ENCODE results near the gene MORC1. TPM values are rescaled to one million over a fixed set of nuclear protein-coding genes. Genes with fewer than 3 reads are reported as not detected.

The MORC1 gene
- total and polyA plus RNA-seq, 12 donors, result 0.06 to 0.15 (median 0.11) TPM; not detected in 9

DNA sequence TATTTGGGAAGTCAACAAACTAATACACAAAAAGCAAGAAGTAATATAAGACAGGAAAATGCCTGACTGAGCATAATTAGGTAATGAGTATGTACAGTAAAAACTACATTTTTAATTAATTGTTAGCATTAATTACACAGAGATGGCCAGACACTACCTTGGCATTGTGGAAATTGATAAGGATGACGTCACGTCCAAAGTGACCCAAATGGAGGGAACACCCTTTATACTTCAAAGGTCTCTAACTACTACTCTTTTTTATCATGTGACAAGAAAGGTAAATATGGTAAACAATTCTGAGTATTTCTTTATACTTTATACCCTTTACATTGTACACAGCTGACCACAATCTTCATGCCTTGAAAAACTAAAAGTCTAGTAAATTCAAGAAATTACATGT, 141.9 kb downstream of the MORC1 start:
- TF ChIP-seq, protein P1, sequence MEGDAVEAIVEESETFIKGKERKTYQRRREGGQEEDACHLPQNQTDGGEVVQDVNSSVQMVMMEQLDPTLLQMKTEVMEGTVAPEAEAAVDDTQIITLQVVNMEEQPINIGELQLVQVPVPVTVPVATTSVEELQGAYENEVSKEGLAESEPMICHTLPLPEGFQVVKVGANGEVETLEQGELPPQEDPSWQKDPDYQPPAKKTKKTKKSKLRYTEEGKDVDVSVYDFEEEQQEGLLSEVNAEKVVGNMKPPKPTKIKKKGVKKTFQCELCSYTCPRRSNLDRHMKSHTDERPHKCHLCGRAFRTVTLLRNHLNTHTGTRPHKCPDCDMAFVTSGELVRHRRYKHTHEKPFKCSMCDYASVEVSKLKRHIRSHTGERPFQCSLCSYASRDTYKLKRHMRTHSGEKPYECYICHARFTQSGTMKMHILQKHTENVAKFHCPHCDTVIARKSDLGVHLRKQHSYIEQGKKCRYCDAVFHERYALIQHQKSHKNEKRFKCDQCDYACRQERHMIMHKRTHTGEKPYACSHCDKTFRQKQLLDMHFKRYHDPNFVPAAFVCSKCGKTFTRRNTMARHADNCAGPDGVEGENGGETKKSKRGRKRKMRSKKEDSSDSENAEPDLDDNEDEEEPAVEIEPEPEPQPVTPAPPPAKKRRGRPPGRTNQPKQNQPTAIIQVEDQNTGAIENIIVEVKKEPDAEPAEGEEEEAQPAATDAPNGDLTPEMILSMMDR (IDR thresholded peaks at IDR 0.05), result no peak
- TF ChIP-seq POLR2A (IDR thresholded peaks at IDR 0.05), result no peak
- DNase-seq, result no peak
- no peak overlapping the region for H3K4me3 ChIP-seq
- no peaks in the 10 kb centered on the region for H3K27me3 ChIP-seq
- WGBS, 4 donors, result 51 to 79% (median 79%) methylated on average over 2 of the region's 2 CpGs
- no peaks in the 10 kb centered on the region for H3K4me1 ChIP-seq (replicated peaks in 1 of 2)
- intact Hi-C loops (cut with DNase I), result no loop called here
- H3K9me3 ChIP-seq (replicated peaks in 1 of 3), result no peaks in the 10 kb centered on the region
- no peak overlapping the region for H3K27ac ChIP-seq
- H3K36me3 ChIP-seq (replicated peaks in 1 of 2), result no peaks in the 10 kb centered on the region

DNA sequence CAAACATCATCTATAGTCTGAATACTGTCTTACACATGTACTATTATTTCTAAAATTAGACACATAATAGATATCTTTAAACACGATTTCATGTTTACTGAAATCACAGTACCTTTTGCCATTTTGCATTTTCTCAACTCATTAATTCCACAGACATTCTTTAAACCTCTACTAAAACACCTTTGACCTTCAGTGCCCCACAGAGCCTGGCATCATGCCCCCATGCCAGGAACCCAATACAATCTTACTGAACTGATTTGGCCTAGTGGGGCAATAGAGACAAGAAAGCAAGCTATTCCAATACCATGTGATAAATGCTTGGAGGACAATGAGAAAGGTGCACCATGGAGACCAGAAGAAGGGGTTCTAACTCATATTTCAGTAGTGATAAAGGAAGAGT, 144.9 kb downstream of the MORC1 start:
- Histone ChIP-seq H3K36me3 (replicated peaks in 1 of 2) (no peaks in the 10 kb centered on the region), H3K4me1 (replicated peaks in 1 of 2) (no peaks in the 10 kb centered on the region), H3K27ac (no peak overlapping the region), H3K9me3 (replicated peaks in 1 of 3) (no peaks in the 10 kb centered on the region), H3K4me3 (no peak overlapping the region), H3K27me3 (no peaks in the 10 kb centered on the region)
- no peak for TF ChIP-seq POLR2A (IDR thresholded peaks at IDR 0.05)
- TF ChIP-seq, protein P1 (IDR thresholded peaks at IDR 0.05), result no peak
- WGBS, 4 donors, result 62 to 84% (median 70%) methylated on average over 1 of the region's 1 CpG
- intact Hi-C loops (cut with DNase I), result no loop called here
- no peak for DNase-seq

DNA sequence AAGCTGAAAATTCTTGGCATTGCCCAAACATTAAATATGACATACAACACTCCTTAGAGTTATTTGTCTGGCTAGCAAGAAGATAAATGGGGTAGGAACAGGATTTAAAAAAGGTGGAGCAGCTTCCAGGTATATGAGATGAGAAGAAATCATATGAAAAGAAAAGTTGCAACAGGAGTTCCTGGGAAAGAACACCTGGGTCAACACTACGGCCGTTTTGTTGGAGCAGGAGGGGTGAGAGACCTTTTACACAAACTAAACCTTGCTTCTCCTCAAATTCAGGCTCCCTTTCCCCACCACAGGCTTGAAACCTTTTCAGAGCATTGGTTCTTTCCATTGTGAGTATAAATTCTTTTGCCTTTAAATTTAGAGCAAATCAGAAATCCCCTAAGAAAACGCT, 145.5 kb downstream of the MORC1 start:
- DNase-seq, result no peak
- Histone ChIP-seq H3K36me3 (replicated peaks in 1 of 2) (no peaks in the 10 kb centered on the region), H3K27ac (no peak overlapping the region), H3K9me3 (replicated peaks in 1 of 3) (no peaks in the 10 kb centered on the region), H3K4me3 (no peak overlapping the region), H3K27me3 (no peaks in the 10 kb centered on the region), H3K4me1 (replicated peaks in 1 of 2) (no peaks in the 10 kb centered on the region)
- intact Hi-C loops (cut with DNase I), result no loop called here
- TF ChIP-seq, protein P1 (IDR thresholded peaks at IDR 0.05), result no peak
- TF ChIP-seq POLR2A (IDR thresholded peaks at IDR 0.05), result no peak
- 78 to 86% (median 85%) methylated on average over 3 of the region's 3 CpGs for WGBS, 4 donors

DNA sequence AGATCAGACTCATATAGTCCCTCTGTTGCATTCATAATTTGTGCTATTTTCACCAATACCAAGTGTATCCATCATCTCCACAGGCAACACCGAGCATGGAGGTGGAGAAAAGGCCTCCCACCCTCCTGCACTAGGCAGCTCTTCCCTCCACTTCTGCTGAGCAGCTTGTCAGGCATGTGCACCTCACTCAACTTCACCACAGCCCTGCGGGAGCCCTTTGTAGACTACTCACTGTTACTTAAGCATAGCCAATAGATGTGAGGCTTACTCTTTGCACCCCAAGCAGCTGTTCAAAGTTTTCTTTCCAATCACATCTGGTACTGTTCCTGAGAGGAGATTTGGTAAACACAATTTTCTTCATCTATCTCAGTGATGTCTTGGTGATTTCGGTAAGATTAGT, 147.4 kb downstream of the MORC1 start:
- H3K4me3 ChIP-seq, result no peak overlapping the region
- no peaks in the 10 kb centered on the region for H3K36me3 ChIP-seq (replicated peaks in 1 of 2)
- no peaks in the 10 kb centered on the region for H3K9me3 ChIP-seq (replicated peaks in 1 of 3)
- intact Hi-C loops (cut with DNase I), result no loop called here
- 54 to 59% (median 58%) methylated on average over 3 of the region's 3 CpGs for WGBS, 4 donors
- no peaks in the 10 kb centered on the region for H3K27me3 ChIP-seq
- H3K4me1 ChIP-seq (replicated peaks in 1 of 2), result no peaks in the 10 kb centered on the region
- no peak overlapping the region for H3K27ac ChIP-seq
- TF ChIP-seq POLR2A (IDR thresholded peaks at IDR 0.05), result no peak
- TF ChIP-seq, protein P1 (IDR thresholded peaks at IDR 0.05), result no peak
- no peak for DNase-seq

Measured in adrenal gland (tissue), 12 donors.